Measurements from ENCODE around the gene SYNE1.
"Not testable (repeated sequence)": the region's sequence is repeated elsewhere in the genome, so short reads cannot be mapped to it uniquely, and the experiment has no call there.

Gene SYNE1

GRCh38 chr6:152176268-152176667 is 460.9 kb downstream of the SYNE1 start:
- no peak for DNase-seq (ENCODE audit: low spot score)

- DNase-seq (ENCODE audit: low spot score) = no peak
These were observed 463.2 kb downstream of the SYNE1 start for GRCh38 chr6:152173957-152174356.

- DNase-seq (ENCODE audit: low spot score) = no peak
These were observed 463.8 kb downstream of the SYNE1 start for GRCh38 chr6:152173321-152173720.

- no peak for DNase-seq (ENCODE audit: low spot score)
These were observed 466.2 kb downstream of the SYNE1 start for GRCh38 chr6:152170702-152171667.

GRCh38 chr6:152170313-152170701 is 466.9 kb downstream of the SYNE1 start:
- DNase-seq (ENCODE audit: low spot score) = no peak

GRCh38 chr6:152167641-152168603 is 469.2 kb downstream of the SYNE1 start:
- DNase-seq (ENCODE audit: low spot score) = no peak

- DNase-seq (ENCODE audit: low spot score) = no peak
These were observed 470.3 kb downstream of the SYNE1 start for GRCh38 chr6:152166897-152167296.

GRCh38 chr6:152166497-152166896 is 470.7 kb downstream of the SYNE1 start:
- DNase-seq (ENCODE audit: low spot score) = no peak

GRCh38 chr6:152164957-152165356 is 472.2 kb downstream of the SYNE1 start:
- DNase-seq (ENCODE audit: low spot score) = no peak

- DNase-seq (ENCODE audit: low spot score) = no peak
These were observed 475.7 kb downstream of the SYNE1 start for GRCh38 chr6:152161501-152161900.

GRCh38 chr6:152160346-152160745 is 476.8 kb downstream of the SYNE1 start:
- no peak for DNase-seq (ENCODE audit: low spot score)

GRCh38 chr6:152155792-152156191 is 481.4 kb downstream of the SYNE1 start:
- no peak for DNase-seq (ENCODE audit: low spot score)

GRCh38 chr6:152154559-152155356 is 482.4 kb downstream of the SYNE1 start:
- DNase-seq (ENCODE audit: low spot score) = no peak

- DNase-seq (ENCODE audit: low spot score) = no peak
These were observed 485.2 kb downstream of the SYNE1 start for GRCh38 chr6:152151920-152152319.

- no peak for DNase-seq (ENCODE audit: low spot score)
These were observed 487.0 kb downstream of the SYNE1 start for GRCh38 chr6:152150196-152150595.

GRCh38 chr6:152148412-152148811 is 488.8 kb downstream of the SYNE1 start:
- no peak for DNase-seq (ENCODE audit: low spot score)

GRCh38 chr6:152147269-152147668 is 489.9 kb downstream of the SYNE1 start:
- DNase-seq (ENCODE audit: low spot score) = no peak

GRCh38 chr6:152146385-152146784 is 490.8 kb downstream of the SYNE1 start:
- no peak for DNase-seq (ENCODE audit: low spot score)

- DNase-seq (ENCODE audit: low spot score) = no peak
These were observed 493.8 kb downstream of the SYNE1 start for GRCh38 chr6:152143359-152143758.

GRCh38 chr6:152142105-152142504 is 495.1 kb downstream of the SYNE1 start:
- DNase-seq (ENCODE audit: low spot score) = no peak

- not testable (repeated sequence) for DNase-seq (ENCODE audit: low spot score)
These were observed 498.8 kb downstream of the SYNE1 start for GRCh38 chr6:152138344-152138743.

- no peak for DNase-seq (ENCODE audit: low spot score)
These were observed 500.7 kb downstream of the SYNE1 start for GRCh38 chr6:152136449-152136825.

Data from HuH-7.5 (cell line).